SK-N-SH (cell line): Measurements from ENCODE around the gene KLHL35. TPM values are rescaled to one million over a fixed set of nuclear protein-coding genes. Genes with fewer than 3 reads are reported as not detected.

Experiments
- CTCF ChIA-PET: fragments of 300-600, 350-600 bp; formaldehyde crosslinking; extraction: SDS; loops from one replicate; lab custom pipeline; 2021; lab: Yijun Ruan, JAX
- POLR2A ChIA-PET: fragments of 350-600 bp; sonication (Branson Sonifier 250); formaldehyde crosslinking; extraction: SDS; loops from one replicate; lab custom pipeline; 2020; ENCODE audit warnings: antibody characterized with exemption, inconsistent platforms; lab: Yijun Ruan, JAX
- DNase-seq: peaks from one replicate; pipeline ENCODE4 v3.0.0; 2012
- H2AFZ ChIP-seq: fragments of 200-600 bp; sonication (generic); 2 replicates; pipeline ENCODE4 v1.8.1; 2016; ENCODE audit warnings: antibody characterized with exemption, mild to moderate bottlenecking, low read depth
- H3F3A ChIP-seq: fragments of 200-600 bp; sonication (generic); replicated peaks from 2 replicates; pipeline ENCODE3; 2016; ENCODE audit warnings: antibody characterized with exemption, mild to moderate bottlenecking; ENCODE audit not compliant: insufficient read depth
- H3K27ac ChIP-seq, 2 experiments: fragments of 200-500 bp in 1 of 2; fragments of 200-600 bp in 1 of 2; sonication (Bioruptor generic) in 1 of 2; sonication (generic), shearing (Covaris generic) in 1 of 2; 2 replicates each; pipeline versions ENCODE4 v1.5.1 to v1.6.1; 2014 to 2016; ENCODE audit warnings: low read depth in 2 of 2, inconsistent platforms in 1 of 2, low read length in 1 of 2, mild to moderate bottlenecking in 1 of 2, mixed read lengths in 1 of 2
- H3K27me3 ChIP-seq: fragments of 200-600 bp; sonication (generic), shearing (Covaris generic); 2 replicates; pipeline ENCODE4 v1.6.1; 2016; ENCODE audit warnings: mixed run types; ENCODE audit not compliant: insufficient read depth
- H3K36me3 ChIP-seq, 2 experiments: fragments of 200-500 bp in 1 of 2; fragments of 200-600 bp in 1 of 2; sonication (Bioruptor generic) in 1 of 2; sonication (generic) in 1 of 2; replicated peaks in 1 of 2; 2 replicates each; pipeline versions ENCODE3 to v1.5.1; 2014 to 2016; ENCODE audit warnings: low read length in 1 of 2, mild to moderate bottlenecking in 1 of 2; ENCODE audit not compliant: insufficient read depth in 2 of 2, control insufficient read depth in 1 of 2
- H3K4me1 ChIP-seq, 2 experiments: fragments of 200-500 bp in 1 of 2; fragments of 200-600 bp in 1 of 2; sonication (Bioruptor generic) in 1 of 2; sonication (generic), shearing (Covaris generic) in 1 of 2; 2 replicates each; pipeline versions ENCODE4 v1.5.1 to v1.6.1; 2014 to 2016; ENCODE audit warnings: low read depth in 1 of 2, low read length in 1 of 2, mixed run types in 1 of 2; ENCODE audit not compliant: insufficient read depth in 2 of 2, control insufficient read depth in 1 of 2
- H3K4me2 ChIP-seq: fragments of 200-600 bp; sonication (generic), shearing (Covaris generic); 2 replicates; pipeline ENCODE4 v1.6.1; 2017; ENCODE audit warnings: mixed run types
- H3K4me3 ChIP-seq, 2 experiments: fragments of 200-500 bp in 1 of 2; fragments of 200-600 bp in 1 of 2; sonication (Bioruptor generic) in 1 of 2; sonication (generic), shearing (Covaris generic) in 1 of 2; 2 replicates each; pipeline versions ENCODE4 v1.5.1 to v1.8.1; 2014 to 2016; ENCODE audit warnings: low read depth in 2 of 2, inconsistent platforms in 1 of 2, low read length in 1 of 2, mild to moderate bottlenecking in 1 of 2, mixed read lengths in 1 of 2, moderate library complexity in 1 of 2
- H3K79me2 ChIP-seq: fragments of 200-600 bp; sonication (generic); 2 replicates; pipeline ENCODE4 v1.8.1; 2017; ENCODE audit warnings: mild to moderate bottlenecking; ENCODE audit not compliant: insufficient read depth
- H3K9ac ChIP-seq: fragments of 200-600 bp; sonication (generic); 2 replicates; pipeline ENCODE4 v1.6.1; 2017; ENCODE audit warnings: mixed run types
- H3K9me2 ChIP-seq: fragments of 200-600 bp; sonication (generic); 2 replicates; pipeline ENCODE4 v1.6.1; 2017; ENCODE audit warnings: mixed run types
- H3K9me3 ChIP-seq: fragments of 200-600 bp; sonication (generic); 2 replicates; pipeline ENCODE4 v1.6.1; 2017; ENCODE audit warnings: mixed run types, mild to moderate bottlenecking, moderate library complexity
- H4K20me1 ChIP-seq: fragments of 200-600 bp; sonication (generic); 2 replicates; pipeline ENCODE4 v1.6.1; 2017; ENCODE audit warnings: mild to moderate bottlenecking, mixed run types; ENCODE audit not compliant: insufficient read depth
- CHD2 ChIP-seq: fragments of 150-350 bp; IDR thresholded peaks from 2 replicates; pipeline ENCODE4 v1.6.1; 2018; ENCODE audit warnings: low read length; ENCODE audit not compliant: partially characterized antibody
- CTCF ChIP-seq: fragments of 200-600 bp; sonication (generic); IDR thresholded peaks from 2 replicates; pipeline ENCODE4 v1.6.1; 2017; ENCODE audit warnings: antibody characterized with exemption, mild to moderate bottlenecking, moderate library complexity
- FOXJ3 ChIP-seq: sonication (generic); formaldehyde crosslinking; IDR thresholded peaks from 2 replicates; pipeline ENCODE4 v1.5.1; 2020; ENCODE audit warnings: mild to moderate bottlenecking, missing genetic modification reagents
- GATA2 ChIP-seq: sonication (generic); formaldehyde crosslinking; IDR thresholded peaks from 2 replicates; pipeline ENCODE4 v1.5.0; 2020; ENCODE audit warnings: mild to moderate bottlenecking, missing genetic modification reagents
- JUND ChIP-seq: IDR thresholded peaks from 2 replicates; pipeline ENCODE4 v1.4.0; 2012
- MAX ChIP-seq: IDR thresholded peaks from 2 replicates; pipeline ENCODE4 v1.4.0; 2012; ENCODE audit warnings: low read depth
- MEF2A ChIP-seq: IDR thresholded peaks from 2 replicates; pipeline ENCODE4 v1.4.0; 2012; ENCODE audit warnings: low read depth, borderline replicate concordance
- MXI1 ChIP-seq: IDR thresholded peaks from 2 replicates; pipeline ENCODE4 v1.6.1; 2012; ENCODE audit warnings: mild to moderate bottlenecking, low read depth, low read length, improper control_type of control experiment
- NFIC ChIP-seq: IDR thresholded peaks from 2 replicates; pipeline ENCODE4 v1.4.0; 2012; ENCODE audit warnings: borderline replicate concordance
- POLR2AphosphoS5 ChIP-seq: IDR thresholded peaks from 2 replicates; pipeline ENCODE4 v1.6.1; 2012; ENCODE audit warnings: low read depth, low read length
- RAD21 ChIP-seq: IDR thresholded peaks from 2 replicates; pipeline ENCODE4 v1.6.1; 2012; ENCODE audit warnings: mild to moderate bottlenecking, low read length
- REST ChIP-seq: IDR thresholded peaks from 2 replicates; pipeline ENCODE4 v1.6.1; 2012; ENCODE audit warnings: mild to moderate bottlenecking, low read depth, low read length, moderate library complexity
- SIN3A ChIP-seq: IDR thresholded peaks from 2 replicates; pipeline ENCODE4 v1.6.1; 2012; ENCODE audit warnings: low read depth, mild to moderate bottlenecking, low read length, moderate library complexity, borderline replicate concordance
- TAF1 ChIP-seq: IDR thresholded peaks from 2 replicates; pipeline ENCODE4 v1.6.1; 2012; ENCODE audit warnings: low read depth, mild to moderate bottlenecking, low read length, moderate library complexity, borderline replicate concordance
- TCF12 ChIP-seq: IDR thresholded peaks from 2 replicates; pipeline ENCODE4 v1.4.0; 2012
- TEAD4 ChIP-seq: IDR thresholded peaks from 2 replicates; pipeline ENCODE4 v1.4.0; 2012; ENCODE audit warnings: mild to moderate bottlenecking, borderline replicate concordance; ENCODE audit not compliant: insufficient read depth
- USF1 ChIP-seq: IDR thresholded peaks from 2 replicates; pipeline ENCODE4 v1.4.0; 2012; ENCODE audit warnings: low read depth, borderline replicate concordance
- WGBS: methylation state at CpG from one replicate; pipeline ENCODE4 v1.1.6; 2017; ENCODE audit warnings: low lambda C conversion rate; 5-methylcytosine and 5-hydroxymethylcytosine counted together
- polyA plus RNA-seq, 3 experiments: library from polyadenylated mRNA; depleted of rRNA; stranded (reverse); fragments of >200 nt; gene quantifications; 2 replicates each; pipeline ENCODE4 v1.2.3, GENCODE V29; 2012
- TF ChIP-seq, protein P1 (sequence below): IDR thresholded peaks from 2 replicates; pipeline ENCODE4; 2012

The KLHL35 gene
- polyA plus RNA-seq, 1 of the 3 experiments (the other 2 are of a cell fraction), result 1.7 TPM

DNA sequence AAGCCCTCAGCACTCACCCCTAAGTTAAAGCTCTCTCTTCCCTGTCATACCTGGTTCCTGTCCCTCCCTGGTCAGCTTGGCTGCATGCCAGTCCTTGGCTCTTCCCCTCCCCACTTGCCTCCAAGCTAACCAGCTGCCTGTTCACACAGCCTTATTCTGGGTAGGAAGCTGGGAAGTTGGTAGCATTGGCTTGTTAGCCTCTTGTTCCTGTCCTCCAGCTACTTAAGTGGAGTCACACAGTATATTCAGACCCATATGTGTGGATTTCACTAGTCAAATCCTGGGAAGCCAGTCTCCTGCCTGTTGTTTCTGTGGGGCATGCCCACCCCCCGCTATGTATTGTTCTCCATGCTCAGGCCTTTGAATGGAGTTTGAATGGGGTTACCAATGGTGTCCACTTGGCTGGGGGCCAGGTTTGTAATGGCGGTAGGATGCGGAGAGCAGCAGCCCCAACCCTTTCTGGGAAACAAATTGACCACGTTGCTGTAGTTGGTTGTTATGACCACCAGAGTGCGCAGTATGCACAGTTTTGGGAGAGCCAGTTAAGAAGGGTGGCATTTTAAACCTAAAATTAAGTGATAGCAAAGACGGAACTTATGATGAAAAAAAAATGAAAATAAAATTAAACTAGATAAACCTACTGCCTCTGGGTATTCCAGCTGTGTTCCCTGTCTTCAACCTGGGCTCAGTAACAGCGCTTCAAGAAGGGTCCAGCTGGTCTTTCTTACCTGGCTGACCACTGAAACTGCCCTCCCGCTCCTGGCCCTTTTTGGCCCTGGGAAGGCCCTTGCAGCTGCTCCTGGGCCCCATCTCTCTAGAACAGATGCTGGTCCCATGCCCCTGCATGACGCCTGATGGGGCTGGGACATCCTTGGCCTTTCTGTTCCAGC lies 44.4 kb downstream of the KLHL35 start (continued):
- TF ChIP-seq TAF1, result no peak
- TF ChIP-seq POLR2AphosphoS5, result no peak
- no peak for TF ChIP-seq CHD2
- TF ChIP-seq TEAD4, result no peak
- no peak for TF ChIP-seq GATA2 (CRISPR knock-in tag)
- no peak for TF ChIP-seq FOXJ3 (CRISPR knock-in tag)
- TF ChIP-seq REST, result no peak
- peak; percentile 80 for TF ChIP-seq NFIC
- TF ChIP-seq JUND, result no peak

- Histone ChIP-seq H3K9ac (no peak overlapping the region), H3F3A (no peaks in the 10 kb centered on the region), H3K4me1 (peaks cover 0 to 9% of the 10 kb centered on the region in 2 experiments; a peak in 1 of 4 replicates), H3K4me3 (no peak overlapping the region), H3K9me3 (no peaks in the 10 kb centered on the region), H4K20me1 (no peaks in the 10 kb centered on the region), H3K27me3 (no peaks in the 10 kb centered on the region), H3K36me3 (no peaks in the 10 kb centered on the region), H3K79me2 (no peaks in the 10 kb centered on the region), H3K27ac (no peak overlapping the region), H3K9me2 (no peaks in the 10 kb centered on the region), H2AFZ (no peak overlapping the region), H3K4me2 (no peak overlapping the region)
- WGBS, result 53% methylated on average over 3 of the region's 3 CpGs
- no peak for DNase-seq
- CTCF ChIA-PET, result interaction anchor here (0.5 to 24.8 kb wide), 38 partner anchors 9 to 277 kb away, joined by 3 to 701 read pairs (median 4); partner anchors contain the start of genes GDPD5, KLHL35 and RPS3
- POLR2A ChIA-PET, result interaction anchor here (0.8 kb wide), 1 partner anchor 108 kb away, joined by 3 read pairs; no protein-coding TSS in a partner anchor
- TF ChIP-seq NFIC (no peak), USF1 (no peak), REST (no peak), MAX (no peak), GATA2 (CRISPR knock-in tag) (no peak), SIN3A (no peak), CTCF (no peak), RAD21 (no peak), MXI1 (no peak), TCF12 (no peak), MEF2A (no peak)
- TF ChIP-seq, protein P1, sequence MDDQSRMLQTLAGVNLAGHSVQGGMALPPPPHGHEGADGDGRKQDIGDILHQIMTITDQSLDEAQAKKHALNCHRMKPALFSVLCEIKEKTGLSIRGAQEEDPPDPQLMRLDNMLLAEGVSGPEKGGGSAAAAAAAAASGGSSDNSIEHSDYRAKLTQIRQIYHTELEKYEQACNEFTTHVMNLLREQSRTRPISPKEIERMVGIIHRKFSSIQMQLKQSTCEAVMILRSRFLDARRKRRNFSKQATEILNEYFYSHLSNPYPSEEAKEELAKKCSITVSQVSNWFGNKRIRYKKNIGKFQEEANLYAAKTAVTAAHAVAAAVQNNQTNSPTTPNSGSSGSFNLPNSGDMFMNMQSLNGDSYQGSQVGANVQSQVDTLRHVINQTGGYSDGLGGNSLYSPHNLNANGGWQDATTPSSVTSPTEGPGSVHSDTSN, result no peak
Measured at GRCh38 chr11:75387736-75388294, 45.2 kb downstream of the KLHL35 start.
